GM18867 (cell line): Measurements from ENCODE around the gene RAX2.
"Not testable (repeated sequence)": the region's sequence is repeated elsewhere in the genome, so short reads cannot be mapped to it uniquely, and the experiment has no call there.

Source experiments
- ATAC-seq: cut with Tn5 transposase; IDR thresholded peaks from one replicate; pipeline ENCODE4 v1.9.1; 2021; ENCODE audit warnings: mild to moderate bottlenecking, moderate library complexity; ENCODE audit not compliant: unreplicated experiment

RAX2 gene

DNA sequence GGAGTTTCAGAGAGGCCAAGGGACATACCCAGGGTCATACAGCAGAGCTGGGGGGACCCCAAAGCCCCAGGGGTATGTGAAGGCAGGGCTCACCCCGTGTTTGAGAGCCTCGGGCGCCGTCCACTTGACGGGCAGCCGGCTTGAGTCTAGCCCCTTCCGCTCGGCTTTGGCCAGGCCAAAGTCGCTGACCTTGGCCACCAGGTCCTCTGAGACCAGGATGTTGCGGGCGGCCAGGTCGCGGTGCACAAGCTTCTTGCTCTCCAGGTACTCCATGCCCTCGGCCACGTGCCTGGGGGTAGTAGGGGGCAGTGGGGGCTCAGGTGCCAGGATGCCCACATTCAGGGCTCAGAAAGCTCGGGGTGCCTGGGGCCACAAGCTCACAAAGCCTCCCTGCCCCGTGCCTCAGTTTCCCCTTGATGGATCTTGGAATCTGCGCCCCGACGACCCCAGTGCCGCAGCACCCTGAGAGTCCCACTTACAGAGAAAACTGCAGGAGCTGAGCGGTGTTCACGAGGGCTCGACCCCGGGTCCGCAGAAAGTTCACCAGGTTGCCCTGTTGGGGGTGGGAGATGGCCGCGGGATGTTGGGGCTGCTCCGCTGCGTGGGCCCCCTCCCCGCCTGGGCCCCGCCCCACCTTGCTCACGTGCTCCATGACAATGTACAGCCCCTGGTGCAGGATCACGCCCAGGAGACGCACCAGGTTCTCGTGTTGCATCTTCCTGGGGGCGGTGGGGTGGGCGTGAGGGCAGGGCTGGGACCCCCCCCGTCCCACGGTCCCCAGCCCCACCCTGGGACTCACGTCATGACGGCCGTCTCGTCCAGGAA, 7.1 kb upstream of the RAX2 start:
- ATAC-seq = no peak

DNA sequence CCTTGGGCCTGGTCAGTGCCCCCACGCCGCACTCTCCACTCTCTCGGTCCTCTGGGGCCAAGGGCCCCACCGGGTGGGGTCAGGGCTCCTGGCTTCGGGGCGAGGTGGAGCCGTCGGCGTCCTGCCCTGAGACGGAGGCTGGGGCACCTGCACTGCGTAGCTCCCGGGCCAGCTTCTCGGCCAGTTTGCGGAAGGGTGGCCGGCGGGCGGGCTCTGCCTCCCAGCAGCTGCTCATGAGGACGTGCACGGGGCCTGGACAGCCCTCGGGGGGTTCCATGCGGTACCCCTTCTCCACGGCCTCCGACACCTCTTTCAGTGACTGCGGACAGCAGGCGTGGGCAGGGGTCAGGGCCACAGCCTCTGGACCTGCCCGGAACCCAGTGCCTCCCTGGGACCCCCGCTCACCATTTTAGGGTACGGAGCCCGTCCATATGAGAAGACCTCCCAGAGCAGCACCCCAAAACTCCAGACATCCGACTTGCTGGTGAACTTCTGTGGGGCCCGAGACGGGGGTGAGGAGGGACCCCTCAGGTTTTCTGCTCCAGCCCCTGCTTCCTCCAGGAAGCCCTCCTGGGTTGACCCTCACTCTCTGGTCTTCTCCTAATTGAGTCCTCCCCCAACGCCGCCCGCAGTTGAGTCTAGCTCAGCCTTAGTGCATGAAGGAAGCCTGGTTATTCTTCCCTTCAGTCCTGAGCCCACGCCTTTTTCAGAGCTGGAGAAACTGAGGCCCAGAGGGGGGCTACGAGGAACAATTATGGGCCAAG, 6.3 kb upstream of the RAX2 start:
- ATAC-seq = no peak

DNA sequence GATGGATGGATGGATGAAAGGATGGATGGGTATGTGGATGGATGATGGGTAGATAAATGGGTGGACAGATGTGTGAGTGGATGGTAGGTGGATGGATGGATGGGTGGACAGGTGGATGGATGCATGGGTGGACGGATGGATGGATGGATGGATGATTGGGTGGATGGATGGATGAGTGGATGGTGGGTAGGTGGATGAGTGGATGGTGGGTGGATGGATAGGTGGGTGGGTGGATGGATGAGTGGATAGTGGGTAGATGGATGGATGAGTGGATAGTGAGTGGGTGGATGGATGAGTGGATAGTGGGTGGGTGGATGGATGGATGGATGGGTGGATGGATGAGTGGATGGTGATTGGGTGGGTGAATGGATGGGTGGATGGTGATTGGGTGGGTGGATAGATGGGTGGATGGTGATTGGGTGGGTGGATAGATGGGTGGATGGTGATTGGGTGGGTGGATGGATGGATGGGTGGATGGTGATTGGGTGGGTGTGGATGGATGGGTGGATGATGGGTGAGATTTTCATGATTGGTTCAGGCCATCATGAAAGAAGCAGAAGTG, 4.5 kb upstream of the RAX2 start:
- no peak for ATAC-seq

DNA sequence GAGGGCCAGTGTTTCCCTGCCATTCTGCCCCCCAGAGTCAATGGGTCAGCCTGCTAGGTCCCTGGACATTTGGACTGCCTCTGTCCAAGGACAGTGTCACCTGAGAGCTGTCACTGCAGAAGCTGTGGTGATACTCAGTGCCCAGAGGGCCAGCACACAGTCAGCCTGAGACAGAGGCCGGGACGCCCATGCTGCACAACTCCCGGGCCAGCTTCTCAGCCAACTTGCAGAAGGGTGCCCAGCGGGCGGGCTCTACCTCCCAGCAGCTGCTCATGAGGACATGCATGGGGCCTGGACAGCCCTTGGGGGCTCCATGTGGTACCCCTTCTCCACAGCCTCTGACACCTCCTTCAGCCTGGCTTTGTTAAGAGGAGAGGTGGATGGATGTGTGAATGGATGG, 3.8 kb upstream of the RAX2 start:
- ATAC-seq = no peak

DNA sequence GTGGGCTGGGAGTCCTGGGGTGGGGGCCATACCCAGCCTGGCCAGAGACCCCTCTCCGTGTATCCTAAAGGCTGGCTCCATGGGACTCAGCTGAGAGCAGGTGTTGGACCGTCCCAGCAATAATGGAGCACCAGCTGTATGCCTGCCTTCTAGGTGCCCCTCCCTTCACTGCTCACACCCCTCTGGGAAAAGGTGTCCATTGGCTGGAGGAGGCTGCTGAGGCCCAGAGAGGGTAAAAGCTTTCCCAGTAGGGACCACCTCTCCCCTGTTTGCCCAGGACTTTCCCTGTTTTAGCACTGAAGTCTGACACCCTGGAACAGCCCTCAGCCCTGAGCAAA, 3.3 kb upstream of the RAX2 start:
- ATAC-seq = no peak

DNA sequence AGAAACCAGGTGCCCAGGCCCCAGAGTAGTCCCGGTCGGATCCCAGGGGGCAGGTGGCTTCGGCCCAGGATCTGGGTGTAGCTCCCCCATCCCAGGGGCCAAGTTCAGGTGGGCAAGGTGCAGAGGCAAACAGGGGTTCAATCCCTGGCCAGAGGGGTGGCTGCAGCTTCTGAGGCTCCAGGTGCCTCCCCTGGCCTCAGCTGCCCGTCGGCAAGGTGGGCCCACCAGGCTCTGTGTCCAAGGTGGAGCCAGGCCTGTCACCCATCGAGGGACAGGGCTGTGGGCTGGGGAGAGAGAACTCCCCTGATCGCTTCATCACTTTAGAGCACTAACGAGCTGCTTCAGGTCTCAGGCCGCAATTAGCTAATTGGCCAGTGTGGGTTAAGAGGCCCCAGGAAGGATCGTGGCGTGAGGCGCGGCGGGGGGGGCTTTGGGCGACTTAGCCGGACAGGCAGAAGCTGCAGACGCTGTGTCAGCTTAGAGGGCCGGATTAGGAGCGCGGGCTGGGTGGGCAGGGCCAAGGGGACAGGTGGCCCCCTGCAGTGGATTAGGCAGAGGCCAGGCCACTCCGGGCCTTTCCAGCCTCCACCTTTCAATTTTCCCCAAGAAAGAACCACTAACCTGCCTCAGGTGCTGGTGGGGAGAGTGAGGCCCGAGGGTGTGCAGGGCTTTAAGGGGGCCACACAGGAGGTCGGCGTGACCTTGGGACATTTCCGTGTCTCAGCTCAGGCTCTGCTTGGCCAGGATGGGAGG, 2.8 kb upstream of the RAX2 start:
- ATAC-seq = no peak

DNA sequence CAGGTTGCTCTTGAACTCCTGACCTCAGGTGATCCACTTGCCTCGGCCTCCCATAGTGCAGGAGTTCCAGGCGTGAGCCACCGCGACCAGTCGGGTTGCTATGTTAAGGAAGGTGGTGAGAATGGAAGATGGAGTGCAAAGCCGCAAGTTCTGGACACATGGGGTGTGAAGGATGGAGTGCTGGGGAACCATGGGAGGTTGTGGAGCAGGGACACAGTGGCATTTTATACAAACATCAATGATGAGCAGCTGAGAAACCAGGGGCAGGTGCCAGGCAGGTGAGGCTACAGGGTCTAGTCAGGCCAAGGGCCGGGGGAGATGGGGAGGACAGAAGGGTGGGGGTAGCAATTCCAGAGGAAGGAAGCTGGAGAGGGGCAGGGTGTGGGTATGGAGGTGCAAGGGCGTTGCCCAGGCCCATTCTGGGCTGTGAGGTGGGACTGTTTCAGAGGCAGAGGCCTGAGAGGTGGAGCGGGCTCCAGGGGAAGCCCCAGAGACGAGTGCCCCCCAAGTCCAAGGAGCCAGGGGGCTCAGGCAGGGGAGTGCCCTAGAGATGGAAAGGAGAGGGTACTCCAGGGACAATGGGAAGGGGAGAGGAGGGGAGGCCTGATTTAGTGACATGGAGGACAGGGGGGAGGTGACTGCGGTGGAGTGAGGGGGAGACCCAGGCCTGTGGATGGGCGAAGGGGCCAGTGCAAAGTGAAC, 1.9 kb upstream of the RAX2 start:
- no peak for ATAC-seq

DNA sequence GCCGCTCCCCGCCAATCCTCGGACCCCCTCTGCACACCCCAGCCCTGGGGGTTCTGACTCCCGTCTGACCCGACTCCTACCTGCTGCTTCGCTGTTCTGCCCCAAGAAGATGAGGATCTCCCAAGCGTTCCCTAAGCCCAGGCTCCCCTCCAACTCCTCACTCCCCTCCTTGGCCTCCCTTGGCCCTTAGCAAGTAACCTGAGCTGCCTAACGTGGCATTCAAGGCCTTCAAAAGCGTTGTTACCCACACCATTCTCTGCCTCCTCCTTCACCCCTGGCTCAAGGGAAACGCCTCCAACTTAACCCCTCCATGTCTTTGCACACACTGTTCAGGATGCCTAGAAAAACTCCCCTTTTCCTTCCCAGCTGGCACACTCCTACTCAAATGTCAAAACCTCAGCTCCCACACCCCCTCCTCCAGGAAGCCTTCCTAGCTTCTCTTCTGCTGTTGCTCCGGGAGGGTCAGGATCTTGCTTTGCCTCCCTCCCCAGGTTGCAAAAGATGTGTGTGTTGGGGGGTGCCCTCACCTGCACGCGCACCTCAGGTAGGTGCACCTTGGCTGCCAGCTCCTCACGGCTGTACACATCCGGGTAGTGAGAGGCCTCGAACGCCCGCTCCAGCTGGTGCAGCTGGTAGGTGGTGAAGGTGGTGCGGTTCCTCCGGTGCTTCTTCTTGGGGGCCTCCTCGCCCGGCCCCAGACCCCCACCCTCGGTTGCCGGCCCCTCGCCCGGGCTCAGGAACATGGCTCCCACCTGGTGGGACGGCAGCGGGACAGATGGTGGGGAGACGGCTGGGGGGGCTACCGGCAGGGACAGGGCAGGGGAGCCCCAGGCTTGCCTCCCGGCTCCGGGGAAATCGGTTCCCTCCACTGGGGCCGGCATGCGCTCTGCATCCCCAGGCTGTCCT, 775 bp downstream of the RAX2 start:
- no peak for ATAC-seq

DNA sequence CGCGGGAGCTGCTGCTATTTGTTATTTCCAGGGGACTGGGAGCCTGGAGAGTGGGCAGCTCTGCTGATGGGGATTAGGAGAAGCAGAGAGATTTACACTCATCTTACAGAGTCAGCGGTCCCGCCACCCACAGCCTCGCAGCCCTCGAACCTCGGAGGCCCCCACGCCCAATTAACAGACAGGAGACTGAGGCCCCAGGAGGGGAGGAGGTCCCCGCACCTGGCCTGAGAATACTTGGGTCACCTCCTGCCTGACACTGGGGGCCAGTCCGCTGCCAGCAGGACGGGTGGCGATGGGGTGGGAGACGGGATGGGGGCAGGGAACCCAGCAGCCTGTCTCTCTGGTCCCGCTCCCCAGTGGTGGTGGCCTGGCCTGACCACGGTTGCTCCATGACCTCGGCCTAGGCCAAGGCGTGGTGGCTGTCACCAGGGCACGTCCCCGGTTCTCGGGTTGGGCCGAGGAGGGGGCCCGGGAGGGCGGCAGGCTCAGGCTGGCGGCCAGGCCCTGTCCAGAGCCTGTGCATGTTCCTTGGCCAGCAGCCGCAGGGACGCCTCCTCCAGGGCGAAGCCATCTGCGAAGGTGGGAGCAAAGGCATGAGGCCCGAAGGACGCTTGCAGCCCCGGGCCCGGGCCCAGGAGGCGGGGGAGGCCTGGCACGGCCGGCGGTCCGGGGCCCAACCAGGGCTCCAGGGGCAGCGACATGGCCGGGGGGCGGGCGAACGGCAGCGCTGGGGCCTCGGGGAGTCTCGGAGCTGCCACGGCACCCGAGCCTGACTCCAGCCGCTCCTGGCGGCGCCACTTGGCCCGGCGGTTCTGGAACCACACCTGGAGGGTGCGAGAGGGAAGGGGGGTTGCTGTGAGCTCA, 1.7 kb downstream of the RAX2 start:
- ATAC-seq = no peak

DNA sequence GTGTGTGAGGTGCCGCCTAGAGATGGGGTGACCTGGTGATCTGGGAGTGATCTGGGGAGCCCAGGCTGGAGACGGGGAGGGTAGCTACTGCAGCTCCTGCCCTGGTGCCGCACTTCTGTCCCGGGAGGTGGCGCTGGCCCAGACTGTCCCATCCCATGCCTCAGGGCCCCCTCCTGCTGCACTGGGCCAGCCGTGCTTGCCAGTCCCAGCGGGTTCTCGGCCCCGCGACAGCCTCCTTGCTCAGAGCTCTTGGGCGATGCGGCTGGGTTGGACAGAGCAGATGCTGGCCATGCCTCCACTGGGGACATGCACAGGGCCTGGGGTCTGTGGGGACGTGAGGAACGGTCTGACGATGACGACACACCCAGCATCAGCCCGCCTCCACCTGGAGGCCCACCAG, 2.5 kb downstream of the RAX2 start:
- ATAC-seq = no peak

DNA sequence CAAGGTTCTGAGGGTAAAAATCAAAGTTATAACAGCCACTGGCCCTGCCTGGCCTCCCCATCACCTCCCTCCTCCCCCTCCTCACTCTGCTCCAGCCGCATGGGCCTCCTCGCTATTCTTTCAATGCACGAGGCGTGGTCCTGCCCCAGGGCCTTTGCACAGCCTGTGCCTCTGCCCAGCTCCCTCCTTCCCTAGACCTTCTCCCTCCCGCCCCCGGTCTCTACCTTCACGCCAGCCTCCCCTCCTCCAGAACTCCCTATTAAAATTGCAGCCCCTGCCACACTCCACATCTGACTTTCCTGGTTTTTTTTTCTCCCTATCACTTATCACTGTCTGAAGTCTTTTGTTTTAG, 3.3 kb downstream of the RAX2 start:
- no peak for ATAC-seq

DNA sequence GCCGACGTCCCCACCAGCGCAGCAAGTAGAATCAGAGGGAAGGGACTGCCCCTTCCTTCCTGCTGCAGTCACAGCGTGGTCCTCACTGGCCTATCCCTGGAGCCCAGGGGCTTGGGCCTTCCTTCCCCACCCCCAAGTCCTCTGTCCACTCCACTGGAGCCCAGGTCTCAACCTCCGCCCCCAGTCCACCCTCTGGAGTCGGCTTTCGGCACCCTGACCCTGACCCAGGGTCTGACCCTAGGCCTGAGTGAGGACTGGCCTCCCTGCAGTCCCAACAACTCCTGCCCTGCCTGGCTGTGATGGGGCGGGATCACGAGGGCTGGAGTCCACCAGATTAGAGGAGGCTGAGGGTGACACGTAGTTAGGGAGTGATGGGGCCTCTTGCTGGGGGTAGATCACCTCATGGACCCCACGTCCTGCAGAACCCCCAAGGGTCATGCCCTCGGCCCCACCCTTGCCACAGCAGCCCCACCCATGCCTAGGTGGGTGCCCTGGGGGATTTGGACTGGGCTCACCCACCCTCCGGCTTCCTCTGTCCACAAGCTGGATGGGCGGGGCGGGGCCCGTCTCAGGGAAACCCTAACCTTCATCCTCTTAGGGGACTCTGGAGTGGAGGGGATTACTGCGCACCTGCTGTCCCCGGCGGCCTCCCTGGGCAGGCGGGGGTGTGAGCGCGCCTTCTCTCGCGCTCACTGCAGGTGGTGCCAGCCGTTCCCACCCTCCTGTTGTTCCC, 3.8 kb downstream of the RAX2 start:
- ATAC-seq = no peak

DNA sequence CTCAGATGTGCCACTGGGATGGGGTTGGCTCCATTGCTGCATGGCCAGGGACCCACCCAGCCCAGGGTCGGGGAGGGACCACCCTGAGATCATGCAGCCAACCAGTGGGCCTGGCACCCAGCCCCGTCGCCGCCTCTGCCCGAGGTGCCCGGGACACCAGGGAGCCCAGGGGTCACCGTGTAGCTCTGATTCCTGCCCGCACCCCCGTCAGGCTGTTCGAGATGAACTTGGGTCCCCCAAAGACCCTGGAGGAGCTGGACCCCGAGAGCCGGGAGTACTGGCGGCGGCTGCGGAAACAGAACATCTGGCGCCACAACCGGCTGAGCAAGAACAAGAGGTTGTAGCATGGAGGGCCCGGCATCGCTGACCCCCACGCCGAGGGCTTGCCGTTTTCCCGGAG, 5.0 kb downstream of the RAX2 start:
- no peak for ATAC-seq

DNA sequence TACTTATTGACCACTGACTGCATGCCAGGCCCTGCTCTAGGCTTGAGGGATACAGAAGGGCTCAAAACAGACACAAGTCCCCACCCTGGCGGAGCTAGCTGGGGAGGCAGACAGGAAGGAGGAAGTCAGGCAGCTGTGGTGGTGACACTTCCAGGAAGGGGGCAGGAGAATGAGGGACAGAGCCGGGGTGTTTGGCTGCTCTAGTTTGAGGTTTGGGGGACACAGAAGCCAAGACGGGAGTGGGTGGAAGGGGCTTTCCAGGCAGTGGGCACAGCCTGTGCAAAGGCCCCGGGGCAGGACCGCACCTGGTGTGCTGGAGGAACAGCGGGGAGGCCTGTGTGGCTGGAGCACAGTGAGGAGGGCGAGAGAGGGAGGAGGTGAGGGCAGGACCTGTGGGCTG, 5.5 kb downstream of the RAX2 start:
- ATAC-seq = no peak

DNA sequence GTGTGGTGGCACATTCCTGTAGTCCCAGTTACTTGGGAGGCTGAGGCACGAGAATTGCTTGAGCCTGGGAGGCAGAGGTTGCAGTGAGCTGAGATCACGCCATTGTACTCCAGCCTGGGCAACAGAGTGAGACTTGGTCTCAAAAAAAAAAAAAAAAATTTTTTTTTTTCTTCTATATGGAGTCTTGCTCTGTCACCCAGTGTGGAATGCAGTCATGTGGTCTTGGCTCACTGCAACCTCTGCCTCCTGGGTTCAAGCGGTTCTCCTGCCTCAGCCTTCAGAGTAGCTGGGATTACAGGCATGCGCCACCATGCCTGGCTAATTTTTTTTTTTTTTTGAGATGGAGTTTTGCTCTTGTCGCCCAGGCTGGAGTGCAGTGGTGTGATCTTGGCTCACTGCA, 6.3 kb downstream of the RAX2 start:
- not testable (repeated sequence) for ATAC-seq

DNA sequence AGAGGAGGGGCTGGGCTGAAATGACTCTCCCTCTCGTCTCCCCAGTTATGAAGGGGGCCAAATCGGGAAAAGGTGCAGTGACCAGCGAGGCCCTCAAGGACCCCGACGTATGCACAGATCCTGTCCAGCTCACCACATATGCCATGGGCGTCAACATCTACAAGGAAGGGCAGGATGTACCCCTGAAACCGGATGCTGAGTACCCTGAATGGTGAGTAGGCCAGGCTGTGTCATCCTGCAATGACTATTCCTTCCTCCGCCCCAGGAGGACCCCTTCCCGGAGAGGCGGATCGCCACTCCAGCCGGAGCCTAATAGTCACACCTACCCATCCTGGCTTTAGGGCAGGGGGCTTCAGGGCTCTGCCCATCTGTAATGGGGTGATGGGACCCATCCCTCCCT, 6.9 kb downstream of the RAX2 start:
- no peak for ATAC-seq

DNA sequence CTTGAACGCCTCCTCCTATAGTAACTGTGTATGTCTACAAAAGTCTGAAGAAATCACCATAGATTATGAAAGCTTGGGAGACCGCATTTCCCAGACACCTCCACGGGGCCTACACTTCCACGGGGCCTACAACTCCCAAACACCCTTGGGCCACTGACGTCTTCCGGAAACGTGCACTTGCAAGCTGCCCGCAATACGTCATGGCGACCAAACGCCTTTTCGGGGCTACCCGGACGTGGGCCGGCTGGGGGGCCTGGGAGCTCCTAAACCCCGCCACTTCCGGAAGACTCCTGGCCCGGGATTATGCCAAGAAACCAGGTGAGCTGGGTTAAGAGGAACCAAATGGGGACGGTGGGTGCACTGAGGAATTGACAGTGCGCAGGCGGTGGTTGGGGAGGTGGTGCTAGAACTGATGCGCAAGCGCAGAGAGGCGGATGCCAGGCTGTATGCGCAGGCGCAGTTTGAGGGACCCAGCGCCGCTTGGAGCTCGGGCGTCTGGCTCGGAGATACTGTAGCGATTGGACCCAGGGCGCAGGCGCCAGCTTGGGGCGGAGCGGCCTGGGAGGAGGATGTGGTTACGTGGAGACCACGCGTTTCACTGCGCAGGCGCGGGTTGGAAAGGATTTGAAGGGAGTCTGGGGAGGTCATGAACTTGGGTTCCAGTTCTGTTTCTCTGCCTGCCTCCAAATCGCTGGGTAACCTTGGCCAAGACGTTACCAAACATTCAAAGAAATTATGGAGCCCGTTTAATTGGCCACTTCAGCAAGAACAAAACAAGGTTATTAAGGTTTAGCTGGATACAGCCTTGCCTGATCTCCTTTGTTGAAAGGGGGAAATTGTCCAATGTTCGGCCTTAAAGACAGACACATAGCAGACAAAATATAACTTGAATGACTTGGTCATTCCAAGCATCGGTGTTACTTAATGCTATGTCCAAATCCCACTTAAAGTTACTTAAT, 9.2 kb downstream of the RAX2 start, which contains the start of gene MRPL54:
MRPL54 (plus strand) TSS at position 182 of the 959 bp plus-strand sequence; CDS start at position 201, 19 bp downstream.
- peak; percentile 71 for ATAC-seq
